Measurements from ENCODE around the gene NRG3.

The NRG3 gene

DNA sequence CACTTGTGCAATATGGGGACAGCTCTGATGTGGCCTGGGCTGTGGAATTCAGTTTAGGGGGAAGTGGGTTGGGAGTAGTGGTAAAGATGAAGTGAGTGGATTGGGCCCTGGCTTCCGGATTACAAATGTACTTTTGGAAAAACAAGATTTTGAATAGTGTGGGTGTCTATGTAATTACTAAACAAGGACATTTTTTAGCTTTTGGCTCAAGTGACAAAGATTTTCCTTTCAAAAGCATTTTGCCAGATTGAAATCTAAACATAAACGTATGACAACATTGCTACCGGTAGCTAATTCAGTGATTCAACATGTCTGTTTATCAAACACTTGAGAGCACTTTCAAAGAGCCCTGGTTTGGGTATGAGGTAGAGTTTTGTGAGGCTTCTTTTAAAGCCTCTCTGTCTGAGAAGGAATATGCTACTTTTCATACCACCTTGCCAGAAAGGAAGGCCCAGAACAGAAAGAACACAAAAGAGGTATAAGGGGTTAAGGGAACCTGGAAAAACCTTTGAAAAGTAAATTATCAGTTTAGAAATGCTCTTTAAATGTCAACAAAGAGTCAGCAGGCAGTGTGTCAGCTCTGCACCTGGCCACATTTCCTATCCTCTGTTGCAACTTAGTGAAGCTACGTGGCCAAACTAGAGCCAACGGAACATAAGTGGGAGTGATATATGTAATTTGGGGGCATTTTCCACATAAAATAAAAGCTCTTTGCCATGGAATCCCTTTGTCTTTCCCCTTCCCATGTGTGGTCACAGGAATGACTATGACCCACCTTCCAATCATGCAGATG is 516.1 kb downstream of the NRG3 start:
- Histone ChIP-seq H3K9ac (ENCODE audit: low read length) (no peak overlapping the region), H3K36me3 (ENCODE audit: control insufficient read depth, insufficient read depth, low read length) (no peaks in the 10 kb centered on the region), H3K9me3 (ENCODE audit: control insufficient read depth, low read length) (no peaks in the 10 kb centered on the region), H3K4me1 (ENCODE audit: control insufficient read depth, insufficient read depth, low read length) (no peaks in the 10 kb centered on the region), H3K4me3 (ENCODE audit: low read length) (no peak overlapping the region), H3K27me3 (ENCODE audit: control insufficient read depth, insufficient read depth, low read length) (no peaks in the 10 kb centered on the region)

DNA sequence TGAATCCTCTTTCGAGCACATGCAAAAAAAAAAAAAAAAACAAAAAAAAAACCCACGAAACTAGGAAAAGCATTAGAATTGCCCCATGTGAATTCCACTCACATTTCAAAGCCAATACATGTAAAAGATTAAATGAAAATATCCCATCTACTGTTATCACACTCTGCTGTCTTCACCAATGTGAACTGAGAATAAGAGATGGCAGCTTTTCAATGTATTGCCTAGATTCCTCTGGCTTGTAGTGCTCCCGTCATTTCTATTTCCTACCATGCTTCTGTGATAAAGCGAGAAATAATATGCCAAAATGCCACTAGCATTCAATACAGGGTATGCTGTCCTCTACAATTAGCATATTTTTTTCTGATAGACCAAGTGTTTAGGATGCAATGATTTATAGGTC is 517.0 kb downstream of the NRG3 start:
- Histone ChIP-seq H3K4me1 (ENCODE audit: control insufficient read depth, insufficient read depth, low read length) (no peaks in the 10 kb centered on the region), H3K4me3 (ENCODE audit: low read length) (no peak overlapping the region), H3K36me3 (ENCODE audit: control insufficient read depth, insufficient read depth, low read length) (no peaks in the 10 kb centered on the region), H3K9ac (ENCODE audit: low read length) (no peak overlapping the region), H3K9me3 (ENCODE audit: control insufficient read depth, low read length) (no peaks in the 10 kb centered on the region), H3K27me3 (ENCODE audit: control insufficient read depth, insufficient read depth, low read length) (no peaks in the 10 kb centered on the region)

DNA sequence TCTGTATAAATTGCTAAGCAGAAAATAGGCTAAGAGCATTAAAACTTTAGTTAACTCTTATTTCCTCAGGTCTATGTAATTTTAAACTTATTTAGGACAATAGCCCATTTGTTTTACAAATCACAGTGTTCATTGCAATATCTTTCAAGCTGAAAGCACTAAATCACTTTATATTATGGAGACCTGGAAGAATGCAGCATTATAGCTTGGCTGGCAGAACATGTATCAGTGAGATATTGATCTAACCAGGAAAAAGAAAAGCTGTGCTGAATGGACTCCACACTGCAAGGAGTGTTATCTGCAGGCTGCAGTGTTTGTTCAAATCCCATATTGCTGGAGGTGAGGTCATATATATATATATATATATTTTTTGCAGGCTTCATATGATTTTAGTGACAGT is 517.5 kb downstream of the NRG3 start:
- H3K36me3 ChIP-seq (ENCODE audit: control insufficient read depth, insufficient read depth, low read length), result no peaks in the 10 kb centered on the region
- no peak overlapping the region for H3K9ac ChIP-seq (ENCODE audit: low read length)
- H3K9me3 ChIP-seq (ENCODE audit: control insufficient read depth, low read length), result no peaks in the 10 kb centered on the region
- no peaks in the 10 kb centered on the region for H3K27me3 ChIP-seq (ENCODE audit: control insufficient read depth, insufficient read depth, low read length)
- H3K4me1 ChIP-seq (ENCODE audit: control insufficient read depth, insufficient read depth, low read length), result no peaks in the 10 kb centered on the region
- H3K4me3 ChIP-seq (ENCODE audit: low read length), result no peak overlapping the region

- Histone ChIP-seq H3K27me3 (ENCODE audit: control insufficient read depth, insufficient read depth, low read length) (no peaks in the 10 kb centered on the region), H3K9ac (ENCODE audit: low read length) (no peak overlapping the region), H3K36me3 (ENCODE audit: control insufficient read depth, insufficient read depth, low read length) (no peaks in the 10 kb centered on the region), H3K4me3 (ENCODE audit: low read length) (no peak overlapping the region), H3K4me1 (ENCODE audit: control insufficient read depth, insufficient read depth, low read length) (no peaks in the 10 kb centered on the region), H3K9me3 (ENCODE audit: control insufficient read depth, low read length) (no peaks in the 10 kb centered on the region)
These were observed 519.1 kb downstream of the NRG3 start for GRCh38 chr10:82394122-82394521.

DNA sequence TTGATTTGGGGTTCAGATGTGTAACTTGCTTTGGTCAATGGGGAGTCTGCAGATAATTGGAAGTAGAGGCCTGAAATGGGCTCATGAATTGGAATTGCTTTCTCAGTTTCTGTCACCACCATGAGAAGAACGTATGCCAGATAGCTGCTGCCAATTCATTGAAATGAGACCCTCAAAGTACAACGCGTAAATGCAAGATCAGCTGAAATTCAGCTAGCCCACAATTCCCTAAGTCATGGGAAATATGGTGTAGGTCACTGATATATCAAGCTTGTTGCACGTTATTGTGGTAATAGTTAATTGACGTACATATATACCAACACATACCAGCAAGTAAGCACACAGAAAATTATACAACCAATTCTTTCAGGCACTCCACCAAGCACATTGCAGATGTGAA is 520.0 kb downstream of the NRG3 start:
- no peaks in the 10 kb centered on the region for H3K9me3 ChIP-seq (ENCODE audit: control insufficient read depth, low read length)
- H3K27me3 ChIP-seq (ENCODE audit: control insufficient read depth, insufficient read depth, low read length), result no peaks in the 10 kb centered on the region
- H3K36me3 ChIP-seq (ENCODE audit: control insufficient read depth, insufficient read depth, low read length), result no peaks in the 10 kb centered on the region
- no peak overlapping the region for H3K9ac ChIP-seq (ENCODE audit: low read length)
- no peaks in the 10 kb centered on the region for H3K4me1 ChIP-seq (ENCODE audit: control insufficient read depth, insufficient read depth, low read length)
- no peak overlapping the region for H3K4me3 ChIP-seq (ENCODE audit: low read length)

GRCh38 chr10:82396886-82397285 is 521.9 kb downstream of the NRG3 start:
- H3K9me3 ChIP-seq (ENCODE audit: control insufficient read depth, low read length), result no peaks in the 10 kb centered on the region
- no peak overlapping the region for H3K4me3 ChIP-seq (ENCODE audit: low read length)
- no peaks in the 10 kb centered on the region for H3K36me3 ChIP-seq (ENCODE audit: control insufficient read depth, insufficient read depth, low read length)
- no peaks in the 10 kb centered on the region for H3K27me3 ChIP-seq (ENCODE audit: control insufficient read depth, insufficient read depth, low read length)
- no peaks in the 10 kb centered on the region for H3K4me1 ChIP-seq (ENCODE audit: control insufficient read depth, insufficient read depth, low read length)
- H3K9ac ChIP-seq (ENCODE audit: low read length), result no peak overlapping the region

DNA sequence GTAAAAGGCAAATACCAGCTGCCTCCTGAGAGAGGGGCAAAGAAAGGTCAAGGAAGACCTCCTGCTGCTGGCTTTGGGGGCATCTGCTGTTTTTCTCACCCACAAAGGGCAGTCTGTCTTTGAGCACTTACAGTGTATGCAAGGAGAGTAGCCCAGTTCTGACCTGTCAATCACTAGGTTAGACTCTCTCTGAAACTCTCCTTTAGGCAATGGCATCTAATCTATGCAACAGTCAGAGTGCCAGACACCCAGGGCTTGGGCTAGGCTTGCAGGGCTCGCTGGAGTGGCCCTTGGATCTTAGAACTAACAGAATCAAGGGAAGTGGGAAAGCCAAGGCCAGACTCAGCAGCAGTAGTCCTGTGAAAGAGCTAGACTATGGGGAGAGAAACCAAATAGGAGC is 522.9 kb downstream of the NRG3 start:
- no peaks in the 10 kb centered on the region for H3K9me3 ChIP-seq (ENCODE audit: control insufficient read depth, low read length)
- no peaks in the 10 kb centered on the region for H3K27me3 ChIP-seq (ENCODE audit: control insufficient read depth, insufficient read depth, low read length)
- H3K4me3 ChIP-seq (ENCODE audit: low read length), result no peak overlapping the region
- no peaks in the 10 kb centered on the region for H3K36me3 ChIP-seq (ENCODE audit: control insufficient read depth, insufficient read depth, low read length)
- no peaks in the 10 kb centered on the region for H3K4me1 ChIP-seq (ENCODE audit: control insufficient read depth, insufficient read depth, low read length)
- H3K9ac ChIP-seq (ENCODE audit: low read length), result no peak overlapping the region

- Histone ChIP-seq H3K9ac (ENCODE audit: low read length) (no peak overlapping the region), H3K36me3 (ENCODE audit: control insufficient read depth, insufficient read depth, low read length) (no peaks in the 10 kb centered on the region), H3K9me3 (ENCODE audit: control insufficient read depth, low read length) (no peaks in the 10 kb centered on the region), H3K4me3 (ENCODE audit: low read length) (no peak overlapping the region), H3K27me3 (ENCODE audit: control insufficient read depth, insufficient read depth, low read length) (no peaks in the 10 kb centered on the region), H3K4me1 (ENCODE audit: control insufficient read depth, insufficient read depth, low read length) (no peaks in the 10 kb centered on the region)
These were observed 524.9 kb downstream of the NRG3 start for GRCh38 chr10:82399850-82400249.

- H3K4me3 ChIP-seq (ENCODE audit: low read length), result no peak overlapping the region
These were observed 525.8 kb downstream of the NRG3 start for GRCh38 chr10:82400841-82401240.

GRCh38 chr10:82402906-82403401 is 528.0 kb downstream of the NRG3 start:
- no peak overlapping the region for H3K4me3 ChIP-seq (ENCODE audit: low read length)
- H3K36me3 ChIP-seq (ENCODE audit: control insufficient read depth, insufficient read depth, low read length), result no peaks in the 10 kb centered on the region
- H3K4me1 ChIP-seq (ENCODE audit: control insufficient read depth, insufficient read depth, low read length), result no peaks in the 10 kb centered on the region
- H3K27me3 ChIP-seq (ENCODE audit: control insufficient read depth, insufficient read depth, low read length), result no peaks in the 10 kb centered on the region
- H3K9ac ChIP-seq (ENCODE audit: low read length), result no peak overlapping the region
- no peaks in the 10 kb centered on the region for H3K9me3 ChIP-seq (ENCODE audit: control insufficient read depth, low read length)

More at GRCh38 chr10:82400841-82401240, 525.8 kb downstream of the NRG3 start:
- Histone ChIP-seq H3K36me3 (ENCODE audit: control insufficient read depth, insufficient read depth, low read length) (no peaks in the 10 kb centered on the region), H3K27me3 (ENCODE audit: control insufficient read depth, insufficient read depth, low read length) (no peaks in the 10 kb centered on the region), H3K9ac (ENCODE audit: low read length) (no peak overlapping the region), H3K4me1 (ENCODE audit: control insufficient read depth, insufficient read depth, low read length) (no peaks in the 10 kb centered on the region), H3K9me3 (ENCODE audit: control insufficient read depth, low read length) (no peaks in the 10 kb centered on the region)

- Histone ChIP-seq H3K9ac (ENCODE audit: low read length) (no peak overlapping the region), H3K27me3 (ENCODE audit: control insufficient read depth, insufficient read depth, low read length) (no peaks in the 10 kb centered on the region), H3K36me3 (ENCODE audit: control insufficient read depth, insufficient read depth, low read length) (no peaks in the 10 kb centered on the region), H3K4me3 (ENCODE audit: low read length) (no peak overlapping the region), H3K4me1 (ENCODE audit: control insufficient read depth, insufficient read depth, low read length) (no peaks in the 10 kb centered on the region), H3K9me3 (ENCODE audit: control insufficient read depth, low read length) (no peaks in the 10 kb centered on the region)
These were observed 534.7 kb downstream of the NRG3 start for GRCh38 chr10:82409671-82410070.

DNA sequence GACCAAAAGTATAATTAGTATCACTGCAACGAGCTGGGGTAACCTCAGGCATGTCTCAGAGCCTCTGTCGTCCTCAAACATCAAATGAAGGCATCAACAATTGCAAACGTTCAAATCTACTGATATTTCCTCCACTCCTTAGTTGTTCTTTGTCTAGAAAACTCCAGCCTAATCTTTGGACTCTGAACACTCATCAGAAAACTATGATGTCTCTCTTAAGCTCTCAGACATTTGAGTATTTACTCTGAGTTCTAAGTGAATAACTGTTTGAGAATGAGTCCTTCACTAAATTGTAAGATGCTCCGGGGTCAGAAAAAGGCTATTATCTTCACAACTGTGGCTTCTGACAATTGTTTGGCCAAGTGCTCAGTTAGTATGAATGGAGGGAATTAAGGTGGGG is 536.4 kb downstream of the NRG3 start:
- Histone ChIP-seq H3K4me1 (ENCODE audit: control insufficient read depth, insufficient read depth, low read length) (no peaks in the 10 kb centered on the region), H3K4me3 (ENCODE audit: low read length) (no peak overlapping the region), H3K9me3 (ENCODE audit: control insufficient read depth, low read length) (no peaks in the 10 kb centered on the region), H3K9ac (ENCODE audit: low read length) (no peak overlapping the region), H3K27me3 (ENCODE audit: control insufficient read depth, insufficient read depth, low read length) (no peaks in the 10 kb centered on the region), H3K36me3 (ENCODE audit: control insufficient read depth, insufficient read depth, low read length) (no peaks in the 10 kb centered on the region)
